ENCODE data around the gene TGFB3. TPM values are rescaled to one million over a fixed set of nuclear protein-coding genes. Genes with fewer than 3 reads are reported as not detected.

The TGFB3 gene
- total and polyA plus RNA-seq, 4 donors = 2.1 to 5.8 (median 3.2) TPM

DNA sequence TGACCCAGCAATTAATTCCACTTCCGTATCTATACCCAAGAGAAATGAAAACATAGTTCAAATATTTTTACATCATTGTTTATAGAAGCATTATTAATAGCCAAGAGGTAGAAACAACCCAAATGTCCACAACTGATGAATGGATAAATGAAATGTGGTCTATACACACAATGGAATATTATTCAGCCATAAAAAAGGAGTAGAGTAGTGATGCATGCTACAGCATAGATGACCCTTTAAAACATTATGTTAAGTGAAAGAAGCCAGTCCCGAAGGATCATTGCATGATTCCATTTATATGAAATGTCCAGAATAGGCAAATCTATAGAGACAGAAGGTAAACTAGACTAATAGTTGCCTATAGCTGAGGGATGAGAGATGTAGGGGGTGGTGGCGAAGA is 29.3 kb downstream of the TGFB3 start (continued):
- TF ChIP-seq, protein P1, sequence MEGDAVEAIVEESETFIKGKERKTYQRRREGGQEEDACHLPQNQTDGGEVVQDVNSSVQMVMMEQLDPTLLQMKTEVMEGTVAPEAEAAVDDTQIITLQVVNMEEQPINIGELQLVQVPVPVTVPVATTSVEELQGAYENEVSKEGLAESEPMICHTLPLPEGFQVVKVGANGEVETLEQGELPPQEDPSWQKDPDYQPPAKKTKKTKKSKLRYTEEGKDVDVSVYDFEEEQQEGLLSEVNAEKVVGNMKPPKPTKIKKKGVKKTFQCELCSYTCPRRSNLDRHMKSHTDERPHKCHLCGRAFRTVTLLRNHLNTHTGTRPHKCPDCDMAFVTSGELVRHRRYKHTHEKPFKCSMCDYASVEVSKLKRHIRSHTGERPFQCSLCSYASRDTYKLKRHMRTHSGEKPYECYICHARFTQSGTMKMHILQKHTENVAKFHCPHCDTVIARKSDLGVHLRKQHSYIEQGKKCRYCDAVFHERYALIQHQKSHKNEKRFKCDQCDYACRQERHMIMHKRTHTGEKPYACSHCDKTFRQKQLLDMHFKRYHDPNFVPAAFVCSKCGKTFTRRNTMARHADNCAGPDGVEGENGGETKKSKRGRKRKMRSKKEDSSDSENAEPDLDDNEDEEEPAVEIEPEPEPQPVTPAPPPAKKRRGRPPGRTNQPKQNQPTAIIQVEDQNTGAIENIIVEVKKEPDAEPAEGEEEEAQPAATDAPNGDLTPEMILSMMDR (IDR thresholded peaks at IDR 0.05; ENCODE audit: low read depth, low read length, missing input control) = no peak

DNA sequence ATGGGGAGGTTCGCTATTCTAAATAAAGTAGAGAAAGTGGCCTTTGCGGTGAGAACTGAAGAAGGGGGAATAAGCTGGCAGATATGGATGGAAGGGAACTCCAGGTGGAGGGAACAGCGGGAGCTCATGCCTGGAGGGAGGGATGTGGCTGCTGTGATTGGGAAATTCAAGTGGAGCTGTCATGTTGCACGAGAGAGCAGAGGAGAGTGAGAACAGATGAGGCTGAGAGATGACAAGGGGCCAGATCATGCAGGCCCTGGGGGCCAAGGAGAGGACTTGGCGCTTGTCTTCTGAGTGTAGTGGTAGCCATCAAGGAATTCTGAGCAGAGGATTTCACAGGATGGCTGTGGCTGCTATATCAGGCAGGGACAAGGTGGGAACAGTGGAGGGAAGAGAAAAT is 35.0 kb downstream of the TGFB3 start:
- no peaks in the 10 kb centered on the region for H3K9me3 ChIP-seq (ENCODE audit: control insufficient read depth in 4 of 4, low read length in 3 of 4)
- TF ChIP-seq, protein P2, sequence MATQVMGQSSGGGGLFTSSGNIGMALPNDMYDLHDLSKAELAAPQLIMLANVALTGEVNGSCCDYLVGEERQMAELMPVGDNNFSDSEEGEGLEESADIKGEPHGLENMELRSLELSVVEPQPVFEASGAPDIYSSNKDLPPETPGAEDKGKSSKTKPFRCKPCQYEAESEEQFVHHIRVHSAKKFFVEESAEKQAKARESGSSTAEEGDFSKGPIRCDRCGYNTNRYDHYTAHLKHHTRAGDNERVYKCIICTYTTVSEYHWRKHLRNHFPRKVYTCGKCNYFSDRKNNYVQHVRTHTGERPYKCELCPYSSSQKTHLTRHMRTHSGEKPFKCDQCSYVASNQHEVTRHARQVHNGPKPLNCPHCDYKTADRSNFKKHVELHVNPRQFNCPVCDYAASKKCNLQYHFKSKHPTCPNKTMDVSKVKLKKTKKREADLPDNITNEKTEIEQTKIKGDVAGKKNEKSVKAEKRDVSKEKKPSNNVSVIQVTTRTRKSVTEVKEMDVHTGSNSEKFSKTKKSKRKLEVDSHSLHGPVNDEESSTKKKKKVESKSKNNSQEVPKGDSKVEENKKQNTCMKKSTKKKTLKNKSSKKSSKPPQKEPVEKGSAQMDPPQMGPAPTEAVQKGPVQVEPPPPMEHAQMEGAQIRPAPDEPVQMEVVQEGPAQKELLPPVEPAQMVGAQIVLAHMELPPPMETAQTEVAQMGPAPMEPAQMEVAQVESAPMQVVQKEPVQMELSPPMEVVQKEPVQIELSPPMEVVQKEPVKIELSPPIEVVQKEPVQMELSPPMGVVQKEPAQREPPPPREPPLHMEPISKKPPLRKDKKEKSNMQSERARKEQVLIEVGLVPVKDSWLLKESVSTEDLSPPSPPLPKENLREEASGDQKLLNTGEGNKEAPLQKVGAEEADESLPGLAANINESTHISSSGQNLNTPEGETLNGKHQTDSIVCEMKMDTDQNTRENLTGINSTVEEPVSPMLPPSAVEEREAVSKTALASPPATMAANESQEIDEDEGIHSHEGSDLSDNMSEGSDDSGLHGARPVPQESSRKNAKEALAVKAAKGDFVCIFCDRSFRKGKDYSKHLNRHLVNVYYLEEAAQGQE (IDR thresholded peaks at IDR 0.05) = no peak
- no peak for TF ChIP-seq SP1 (IDR thresholded peaks at IDR 0.05)
- no peak for TF ChIP-seq HNF4A (conservative IDR thresholded peaks at IDR 0.05)
- H3K9ac ChIP-seq (ENCODE audit: low read depth in 1 of 2, low read length in 2 of 2) = no peak overlapping the region
- H3K4me3 ChIP-seq (ENCODE audit: low read depth in 1 of 3, low read length in 3 of 3) = no peak overlapping the region
- WGBS = 96% methylated on average over 5 of the region's 5 CpGs
- no peak for DNase-seq (ENCODE audit: low spot score)
- H3K27ac ChIP-seq (ENCODE audit: low read depth in 1 of 2, low read length in 2 of 2) = no peak overlapping the region
- H3K36me3 ChIP-seq (ENCODE audit: control insufficient read depth in 4 of 4, insufficient read depth in 3 of 4, low read depth in 1 of 4, low read length in 3 of 4) = no peaks in the 10 kb centered on the region
- H3K4me1 ChIP-seq (ENCODE audit: control insufficient read depth in 4 of 4, insufficient read depth in 4 of 4, low read length in 3 of 4) = no peaks in the 10 kb centered on the region
- no peaks in the 10 kb centered on the region for H3K27me3 ChIP-seq (ENCODE audit: control insufficient read depth in 4 of 4, insufficient read depth in 4 of 4, low read length in 3 of 4)

DNA sequence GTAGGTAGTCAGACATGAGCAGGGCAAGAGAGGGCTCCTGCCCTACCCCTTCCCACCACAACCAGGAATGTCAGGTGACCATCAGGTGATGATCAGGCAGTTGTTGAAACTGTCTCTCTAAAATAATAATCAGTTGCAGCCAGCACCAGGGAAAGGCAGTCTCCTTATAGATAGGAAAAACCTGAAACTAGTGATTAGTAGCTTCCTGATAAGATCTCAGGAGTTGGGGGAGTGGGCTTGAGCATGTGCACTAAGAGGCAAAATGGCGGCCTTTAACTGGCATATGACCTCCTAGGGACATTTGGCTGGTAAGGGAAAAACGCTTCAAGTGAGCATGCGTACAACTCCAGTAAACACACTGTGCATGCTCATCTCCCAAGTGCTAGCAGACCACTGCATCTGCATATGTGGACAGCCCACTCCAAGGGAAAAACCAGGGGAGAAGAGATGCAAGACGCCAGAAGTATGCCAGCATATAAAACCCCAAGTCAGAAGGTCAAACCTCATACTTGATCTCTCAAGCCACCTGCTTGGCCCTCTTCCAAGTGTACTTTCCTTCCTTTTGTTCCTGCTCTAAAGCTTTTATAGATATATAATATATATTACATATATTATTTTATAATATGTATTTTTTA is 37.1 kb downstream of the TGFB3 start:
- Histone ChIP-seq H3K9me3 (ENCODE audit: control insufficient read depth in 4 of 4, low read length in 3 of 4) (no peaks in the 10 kb centered on the region), H3K36me3 (ENCODE audit: control insufficient read depth in 4 of 4, insufficient read depth in 3 of 4, low read depth in 1 of 4, low read length in 3 of 4) (no peaks in the 10 kb centered on the region), H3K9ac (ENCODE audit: low read depth in 1 of 2, low read length in 2 of 2) (no peak overlapping the region), H3K27me3 (ENCODE audit: control insufficient read depth in 4 of 4, insufficient read depth in 4 of 4, low read length in 3 of 4) (no peaks in the 10 kb centered on the region), H3K4me3 (ENCODE audit: low read depth in 1 of 3, low read length in 3 of 3) (no peak overlapping the region), H3K4me1 (ENCODE audit: control insufficient read depth in 4 of 4, insufficient read depth in 4 of 4, low read length in 3 of 4) (no peaks in the 10 kb centered on the region), H3K27ac (ENCODE audit: low read depth in 1 of 2, low read length in 2 of 2) (no peak overlapping the region)
- DNase-seq (ENCODE audit: low spot score) = no peak
- 95% methylated on average over 4 of the region's 4 CpGs for WGBS
- no peak for TF ChIP-seq EGR1 (IDR thresholded peaks at IDR 0.05; ENCODE audit: low read depth in 2 of 2)
- TF ChIP-seq FOXA1 (IDR thresholded peaks at IDR 0.05) = no peak
- no peak for TF ChIP-seq HNF4A (conservative IDR thresholded peaks at IDR 0.05)
- TF ChIP-seq TAF1 (conservative IDR thresholded peaks at IDR 0.05) = no peak
- TF ChIP-seq HNF4G (IDR thresholded peaks at IDR 0.05) = no peak
- TF ChIP-seq NR2F2 (IDR thresholded peaks at IDR 0.05) = no peak
- no peak for TF ChIP-seq RXRA (IDR thresholded peaks at IDR 0.05)
- no peak for TF ChIP-seq YY1 (IDR thresholded peaks at IDR 0.05)
- no peak for TF ChIP-seq RAD21 (IDR thresholded peaks at IDR 0.05)
- TF ChIP-seq, protein P3, sequence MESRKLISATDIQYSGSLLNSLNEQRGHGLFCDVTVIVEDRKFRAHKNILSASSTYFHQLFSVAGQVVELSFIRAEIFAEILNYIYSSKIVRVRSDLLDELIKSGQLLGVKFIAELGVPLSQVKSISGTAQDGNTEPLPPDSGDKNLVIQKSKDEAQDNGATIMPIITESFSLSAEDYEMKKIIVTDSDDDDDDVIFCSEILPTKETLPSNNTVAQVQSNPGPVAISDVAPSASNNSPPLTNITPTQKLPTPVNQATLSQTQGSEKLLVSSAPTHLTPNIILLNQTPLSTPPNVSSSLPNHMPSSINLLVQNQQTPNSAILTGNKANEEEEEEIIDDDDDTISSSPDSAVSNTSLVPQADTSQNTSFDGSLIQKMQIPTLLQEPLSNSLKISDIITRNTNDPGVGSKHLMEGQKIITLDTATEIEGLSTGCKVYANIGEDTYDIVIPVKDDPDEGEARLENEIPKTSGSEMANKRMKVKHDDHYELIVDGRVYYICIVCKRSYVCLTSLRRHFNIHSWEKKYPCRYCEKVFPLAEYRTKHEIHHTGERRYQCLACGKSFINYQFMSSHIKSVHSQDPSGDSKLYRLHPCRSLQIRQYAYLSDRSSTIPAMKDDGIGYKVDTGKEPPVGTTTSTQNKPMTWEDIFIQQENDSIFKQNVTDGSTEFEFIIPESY (IDR thresholded peaks at IDR 0.05) = no peak
- TF ChIP-seq GABPA (IDR thresholded peaks at IDR 0.05 in 1 of 2, conservative IDR thresholded peaks at IDR 0.05 in 1 of 2) = no peak
- TF ChIP-seq JUND (IDR thresholded peaks at IDR 0.05) = no peak
- TF ChIP-seq, protein P4, sequence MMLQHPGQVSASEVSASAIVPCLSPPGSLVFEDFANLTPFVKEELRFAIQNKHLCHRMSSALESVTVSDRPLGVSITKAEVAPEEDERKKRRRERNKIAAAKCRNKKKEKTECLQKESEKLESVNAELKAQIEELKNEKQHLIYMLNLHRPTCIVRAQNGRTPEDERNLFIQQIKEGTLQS (IDR thresholded peaks at IDR 0.05) = no peak
- TF ChIP-seq, protein P1 (IDR thresholded peaks at IDR 0.05; ENCODE audit: low read depth, low read length, missing input control) = no peak
- TF ChIP-seq FOXA2 (IDR thresholded peaks at IDR 0.05) = no peak
- TF ChIP-seq, protein P2 (IDR thresholded peaks at IDR 0.05) = no peak

All from liver (tissue), 9 donors.